Breast epithelium (tissue), 4 donors: Measurements from ENCODE around the gene CDKN1A. TPM values are rescaled to one million over a fixed set of nuclear protein-coding genes. Genes with fewer than 3 reads are reported as not detected.

ENCODE experiments used
- DNase-seq, 2 donors: peaks; one replicate each; pipeline ENCODE4 v3.0.0-alpha.2; 2019; ENCODE audit warnings: low spot score in 2 of 2
- H3K27ac ChIP-seq, 2 donors: fragments of 200-600 bp; sonication (generic) in 1 of 2; one replicate each; pipeline ENCODE4 v1.5.1; 2016 to 2019; ENCODE audit warnings: mild to moderate bottlenecking in 1 of 2
- H3K27me3 ChIP-seq, 2 donors: fragments of 200-600 bp; sonication (generic) in 1 of 2; one replicate each; pipeline versions ENCODE4 v1.5.1 to v1.6.0; 2017 to 2019; ENCODE audit warnings: control low read depth in 1 of 2, mild to moderate bottlenecking in 1 of 2
- H3K36me3 ChIP-seq: fragments of 200-600 bp; one replicate; pipeline ENCODE4 v1.5.1; 2019
- H3K4me1 ChIP-seq, 2 donors: fragments of 200-600 bp; sonication (generic); one replicate each; pipeline ENCODE4 v1.5.1; 2016 to 2019; ENCODE audit warnings: control low read depth in 1 of 2
- H3K4me3 ChIP-seq, 3 donors: fragments of 200-600 bp; sonication (generic); 1 replicate in 2 of 3; 2 replicates in 1 of 3; pipeline ENCODE4 v1.5.1; 2016 to 2019; ENCODE audit warnings: mild to moderate bottlenecking in 3 of 3, moderate library complexity in 2 of 3
- H3K9me3 ChIP-seq, 2 donors: fragments of 200-600 bp; sonication (generic) in 1 of 2; one replicate each; pipeline ENCODE4 v1.5.1; 2016 to 2019; ENCODE audit warnings: control low read depth in 1 of 2
- CTCF ChIP-seq, 3 donors: fragments of 450-650 bp; IDR thresholded peaks; one replicate each; pipeline ENCODE4 v1.5.1; 2016 to 2017; ENCODE audit warnings: antibody characterized with exemption in 3 of 3, mild to moderate bottlenecking in 3 of 3, moderate library complexity in 3 of 3
- POLR2A ChIP-seq: fragments of 450-650 bp; IDR thresholded peaks from one replicate; pipeline ENCODE4 v1.6.1; 2016; ENCODE audit warnings: antibody characterized with exemption, mild to moderate bottlenecking, moderate library complexity
- POLR2AphosphoS5 ChIP-seq, 3 donors: sonication (generic); formaldehyde crosslinking; IDR thresholded peaks; one replicate each; pipeline ENCODE4 v1.6.1; 2017; ENCODE audit warnings: antibody characterized with exemption in 3 of 3
- intact Hi-C: fragments of 100-400 bp; cut with DNase I; formaldehyde crosslinking; loops from one replicate; pipeline ENCODE4 v1.15.1; 2023; ENCODE audit warnings: low total_unique reads
- total RNA-seq, 3 donors: library from RNA; depleted of rRNA; stranded (reverse); fragments of >200 nt; gene quantifications; one replicate each; pipeline ENCODE4 v1.1.0, GENCODE V29; 2016

CDKN1A gene
- total RNA-seq, 3 donors from 2014 or later = 125 to 144 (median 143) TPM

- H3K9me3 ChIP-seq = no peaks in the 10 kb centered on the region
- peaks cover 7% of the 10 kb centered on the region for H3K36me3 ChIP-seq
- intact Hi-C loops = no loop called here
- peaks cover 5 to 10% of the 10 kb centered on the region in 2 donors for H3K4me1 ChIP-seq
- no peak overlapping the region for H3K27ac ChIP-seq
- no peaks in the 10 kb centered on the region for H3K27me3 ChIP-seq
- TF ChIP-seq POLR2AphosphoS5 (IDR thresholded peaks at IDR 0.05) (no peak), CTCF (IDR thresholded peaks at IDR 0.05) (no peak), POLR2A (no peak)
- DNase-seq = no peak
- no peak overlapping the region for H3K4me3 ChIP-seq
These were observed 8.4 kb downstream of the CDKN1A start for GRCh38 chr6:36686668-36687513.

GRCh38 chr6:36688063-36688738 is 9.7 kb downstream of the CDKN1A start:
- no peaks in the 10 kb centered on the region for H3K27me3 ChIP-seq
- H3K4me3 ChIP-seq = no peak overlapping the region
- TF ChIP-seq CTCF (IDR thresholded peaks at IDR 0.05) = no peak
- TF ChIP-seq POLR2A = no peak
- TF ChIP-seq POLR2AphosphoS5 (IDR thresholded peaks at IDR 0.05) = no peak
- DNase-seq = no peak
- no peaks in the 10 kb centered on the region for H3K9me3 ChIP-seq
- peaks cover 7% of the 10 kb centered on the region for H3K36me3 ChIP-seq
- H3K27ac ChIP-seq = no peak overlapping the region
- intact Hi-C loops = no loop called here
- H3K4me1 ChIP-seq = peaks cover 0 to 2% of the 10 kb centered on the region in 2 donors

DNA sequence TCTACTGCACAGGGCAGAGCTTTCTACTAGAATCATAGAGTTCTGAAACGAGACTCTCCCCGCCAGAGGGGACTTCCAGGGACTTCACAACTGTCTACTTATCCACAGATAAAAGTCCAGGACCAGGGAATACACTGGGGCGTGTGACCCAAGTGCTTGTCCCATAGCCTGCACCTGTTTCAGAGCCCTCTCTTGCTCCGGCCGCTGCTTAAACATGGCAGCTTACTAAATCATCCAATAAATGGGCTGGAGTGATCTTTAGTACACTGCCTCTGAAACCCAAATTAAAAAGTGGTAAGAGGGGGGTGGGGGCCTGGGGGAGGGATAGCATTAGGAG is 10.2 kb downstream of the CDKN1A start:
- Histone ChIP-seq H3K4me3 (no peak overlapping the region), H3K36me3 (peaks cover 7% of the 10 kb centered on the region), H3K9me3 (no peaks in the 10 kb centered on the region), H3K27ac (no peak overlapping the region), H3K4me1 (no peaks in the 10 kb centered on the region), H3K27me3 (no peaks in the 10 kb centered on the region)
- DNase-seq = no peak
- TF ChIP-seq CTCF (IDR thresholded peaks at IDR 0.05) = no peak
- no peak for TF ChIP-seq POLR2A
- TF ChIP-seq POLR2AphosphoS5 (IDR thresholded peaks at IDR 0.05) = no peak
- intact Hi-C loops = no loop called here

GRCh38 chr6:36691011-36691410 is 12.5 kb downstream of the CDKN1A start:
- Histone ChIP-seq H3K4me3 (no peak overlapping the region), H3K27ac (no peak overlapping the region), H3K27me3 (no peaks in the 10 kb centered on the region), H3K9me3 (no peaks in the 10 kb centered on the region), H3K36me3 (no peaks in the 10 kb centered on the region), H3K4me1 (no peaks in the 10 kb centered on the region)
- TF ChIP-seq POLR2AphosphoS5 (IDR thresholded peaks at IDR 0.05) (no peak), CTCF (IDR thresholded peaks at IDR 0.05) (no peak), POLR2A (no peak)
- intact Hi-C loops = no loop called here
- no peak for DNase-seq

DNA sequence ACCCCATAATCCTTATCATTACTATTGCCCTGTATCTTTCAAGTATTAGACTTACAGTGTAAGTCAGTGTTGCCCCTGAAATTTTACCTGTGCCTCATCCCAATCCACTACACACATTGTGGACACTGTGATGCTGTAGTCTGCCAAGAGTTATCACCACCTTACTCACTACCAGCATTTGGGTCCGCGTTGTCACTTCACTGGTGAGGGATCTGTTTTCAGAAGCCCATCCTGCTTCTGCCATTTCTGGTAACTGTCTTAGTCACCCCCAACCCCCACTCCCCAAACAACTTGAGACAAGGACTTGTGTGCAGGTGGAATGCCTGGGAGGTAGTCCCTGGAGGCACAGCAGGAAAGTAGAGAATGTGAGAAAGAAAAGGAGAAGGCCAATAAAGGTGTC is 13.1 kb downstream of the CDKN1A start:
- H3K27ac ChIP-seq = no peak overlapping the region
- intact Hi-C loops = no loop called here
- no peaks in the 10 kb centered on the region for H3K36me3 ChIP-seq
- no peaks in the 10 kb centered on the region for H3K4me1 ChIP-seq
- H3K4me3 ChIP-seq = no peak overlapping the region
- H3K9me3 ChIP-seq = no peaks in the 10 kb centered on the region
- no peaks in the 10 kb centered on the region for H3K27me3 ChIP-seq
- TF ChIP-seq CTCF (IDR thresholded peaks at IDR 0.05) (no peak), POLR2A (no peak), POLR2AphosphoS5 (IDR thresholded peaks at IDR 0.05) (no peak)
- no peak for DNase-seq
